ENCODE results near the gene NUMA1.

The NUMA1 gene

GRCh38 chr11:72014761-72015320 is 65.5 kb downstream of the NUMA1 start:
- no peak for ATAC-seq

GRCh38 chr11:72013765-72014711 is 66.3 kb downstream of the NUMA1 start:
- ATAC-seq, result no peak

- ATAC-seq, result no peak
These were observed 67.2 kb downstream of the NUMA1 start for GRCh38 chr11:72012897-72013721.

- ATAC-seq, result no peak
These were observed 68.2 kb downstream of the NUMA1 start for GRCh38 chr11:72012091-72012630.

GRCh38 chr11:72010529-72011233 is 69.7 kb downstream of the NUMA1 start:
- no peak for ATAC-seq

- ATAC-seq, result no peak
These were observed 71.2 kb downstream of the NUMA1 start for GRCh38 chr11:72009156-72009555.

- no peak for ATAC-seq
These were observed 71.6 kb downstream of the NUMA1 start for GRCh38 chr11:72008728-72009127.

GRCh38 chr11:72007587-72007986 is 72.8 kb downstream of the NUMA1 start:
- no peak for ATAC-seq

GRCh38 chr11:72007089-72007476 is 73.3 kb downstream of the NUMA1 start:
- no peak for ATAC-seq

- ATAC-seq, result no peak
These were observed 73.8 kb downstream of the NUMA1 start for GRCh38 chr11:72006309-72007088.

GRCh38 chr11:72005347-72006260 is 74.7 kb downstream of the NUMA1 start:
- no peak for ATAC-seq

- no peak for ATAC-seq
These were observed 75.6 kb downstream of the NUMA1 start for GRCh38 chr11:72004515-72005346.

- ATAC-seq, result no peak
These were observed 76.6 kb downstream of the NUMA1 start for GRCh38 chr11:72003776-72004171.

- no peak for ATAC-seq
These were observed 77.2 kb downstream of the NUMA1 start for GRCh38 chr11:72002841-72003775.

GRCh38 chr11:72001834-72002591 is 78.3 kb downstream of the NUMA1 start:
- ATAC-seq, result no peak

- ATAC-seq, result no peak
These were observed 79.1 kb downstream of the NUMA1 start for GRCh38 chr11:72001285-72001684.

- no peak for ATAC-seq
These were observed 80.0 kb downstream of the NUMA1 start for GRCh38 chr11:72000202-72000867.
